HepG2 (cell line): ENCODE data around the gene RSKR. TPM values are rescaled to one million over a fixed set of nuclear protein-coding genes. Genes with fewer than 3 reads are reported as not detected.

Experiments
- ATAC-seq: fragments of 200-7000 bp; cut with Tn5 transposase; 3 replicates; pipeline ENCODE4 v1.9.1; 2020; ENCODE audit warnings: mild to moderate bottlenecking, moderate library complexity
- BruUV-seq: library from RNA; stranded (reverse); fragments of 400-500 nt; replicated peaks from 2 replicates; lab custom pipeline; 2021; lab: Mats Ljungman, UMichigan
- CTCF ChIA-PET: fragments of 300-600 bp; formaldehyde crosslinking; extraction: SDS; loops from one replicate; lab custom pipeline; 2021; ENCODE audit warnings: low total read pairs, inconsistent platforms, low intra/inter-chr PET ratio; lab: Yijun Ruan, JAX
- POLR2A ChIA-PET: fragments of 350-600 bp; sonication (Branson Sonifier 250); formaldehyde crosslinking; loops from one replicate; lab custom pipeline; 2020; ENCODE audit warnings: antibody characterized with exemption, inconsistent platforms; lab: Yijun Ruan, JAX
- DNase-seq: peaks from one replicate; pipeline ENCODE4 v3.0.0-alpha.2; 2015; ENCODE audit warnings: low spot score
- FAIRE-seq: peaks from 3 replicates; lab custom pipeline; 2011; peaks lifted over from hg19 to GRCh38; lab: Jason Lieb, UNC
- H2AFZ ChIP-seq: one replicate; pipeline ENCODE4 v1.6.1; 2011; ENCODE audit warnings: low read length, inconsistent platforms
- H3K27ac ChIP-seq: fragments of 300-600 bp; 3 replicates; pipeline ENCODE4 v1.8.0; 2011; ENCODE audit warnings: mixed run types, mild to moderate bottlenecking, mixed read lengths, low read length, inconsistent platforms; ENCODE audit not compliant: insufficient read depth; ENCODE audit errors: extremely low read length
- H3K27me3 ChIP-seq, 2 experiments: fragments of 200-600 bp in 1 of 2; 2 replicates in 1 of 2; 3 replicates in 1 of 2; pipeline versions ENCODE4 v1.6.0 to v1.8.0; 2011; ENCODE audit warnings: low read length in 2 of 2, mild to moderate bottlenecking in 2 of 2, moderate library complexity in 2 of 2, inconsistent platforms in 1 of 2; ENCODE audit not compliant: insufficient read depth in 2 of 2, control insufficient read depth in 1 of 2
- H3K36me3 ChIP-seq, 2 experiments: fragments of 200-600 bp in 1 of 2; replicated peaks in 1 of 2; 2 replicates in 1 of 2; 3 replicates in 1 of 2; pipeline versions ENCODE4 v1.5.1 to v1.8.0; 2011; ENCODE audit warnings: low read length in 2 of 2, inconsistent platforms in 1 of 2; ENCODE audit not compliant: insufficient read depth in 2 of 2, control insufficient read depth in 1 of 2
- H3K4me1 ChIP-seq: 2 replicates; pipeline ENCODE4 v1.5.1; 2012; ENCODE audit warnings: low read length, inconsistent platforms; ENCODE audit not compliant: insufficient read depth
- H3K4me2 ChIP-seq: 2 replicates; pipeline ENCODE4 v1.6.0; 2011; ENCODE audit warnings: low read depth, low read length, inconsistent platforms
- H3K4me3 ChIP-seq, 3 experiments: fragments of 200-600 bp in 1 of 3; sonication (generic), shearing (Covaris generic) in 1 of 3; replicated peaks in 1 of 3; 2 replicates each; pipeline ENCODE4 v1.5.1; 2011 to 2016; ENCODE audit warnings: low read length in 3 of 3, inconsistent platforms in 2 of 3, low read depth in 2 of 3, mild to moderate bottlenecking in 2 of 3, control low read depth in 1 of 3, mixed read lengths in 1 of 3; ENCODE audit not compliant: insufficient read depth in 1 of 3
- H3K79me2 ChIP-seq: one replicate; pipeline ENCODE4 v1.6.1; 2011; ENCODE audit warnings: low read length, inconsistent platforms; ENCODE audit not compliant: insufficient read depth
- H3K9ac ChIP-seq: 2 replicates; pipeline ENCODE4 v1.6.0; 2011; ENCODE audit warnings: mild to moderate bottlenecking, low read depth, low read length, inconsistent platforms; ENCODE audit not compliant: insufficient read depth
- H3K9me3 ChIP-seq: 2 replicates; pipeline ENCODE4 v1.5.1; 2012; ENCODE audit warnings: mild to moderate bottlenecking, low read length
- H4K20me1 ChIP-seq: 2 replicates; pipeline ENCODE4 v1.6.0; 2011; ENCODE audit warnings: inconsistent platforms, mild to moderate bottlenecking, low read length, moderate library complexity; ENCODE audit not compliant: insufficient read depth
- HDAC1 ChIP-seq: sonication (generic); formaldehyde crosslinking; IDR thresholded peaks from 2 replicates; pipeline ENCODE4 v1.5.1; 2020; ENCODE audit warnings: mild to moderate bottlenecking, missing genetic modification reagents
- HDAC6 ChIP-seq: fragments of 200-600 bp; sonication (generic); IDR thresholded peaks from 2 replicates; pipeline ENCODE4 v1.7.0; 2017; ENCODE audit warnings: mild to moderate bottlenecking, antibody characterized with exemption, low read length, low read depth
- MYNN ChIP-seq: sonication (generic); formaldehyde crosslinking; IDR thresholded peaks from 2 replicates; pipeline ENCODE4 v1.4.0; 2020; ENCODE audit warnings: mild to moderate bottlenecking, low read depth, missing genetic modification reagents
- PPARG ChIP-seq: conservative IDR thresholded peaks from 2 replicates; pipeline ENCODE4 v1.6.1; 2016; ENCODE audit warnings: missing biosample characterization, missing genetic modification reagents
- SNAI1 ChIP-seq: sonication (generic); formaldehyde crosslinking; IDR thresholded peaks from 2 replicates; pipeline ENCODE4 v1.5.0; 2020; ENCODE audit warnings: mild to moderate bottlenecking, missing genetic modification reagents, borderline replicate concordance
- TCF12 ChIP-seq, 2 experiments: fragments of 450-650 bp in 1 of 2; sonication (generic) in 1 of 2; formaldehyde crosslinking in 1 of 2; IDR thresholded peaks; 2 replicates each; pipeline versions ENCODE4 v1.6.1 to v1.8.0; 2017 to 2022; ENCODE audit warnings: antibody characterized with exemption in 1 of 2, mild to moderate bottlenecking in 1 of 2, missing genetic modification reagents in 1 of 2, moderate library complexity in 1 of 2
- ZNF781 ChIP-seq: sonication (generic); formaldehyde crosslinking; IDR thresholded peaks from 2 replicates; pipeline ENCODE4 v1.5.1; 2020; ENCODE audit warnings: borderline replicate concordance, mild to moderate bottlenecking, missing genetic modification reagents; ENCODE audit errors: not compliant biosample characterization
- ZNF790 ChIP-seq: sonication (generic); formaldehyde crosslinking; IDR thresholded peaks from 2 replicates; pipeline ENCODE4 v1.8.0; 2022; ENCODE audit warnings: missing genetic modification reagents, mild to moderate bottlenecking, borderline replicate concordance
- WGBS: methylation state at CpG from one replicate; pipeline ENCODE4 v1.1.6; 2017; ENCODE audit warnings: low lambda C conversion rate; 5-methylcytosine and 5-hydroxymethylcytosine counted together
- in situ Hi-C: cut with HindIII; loops from 2 replicates; pipeline ENCODE4 v1.10.0; 2017; ENCODE audit warnings: low pct_unique_long_range_greater_than_20kb; ENCODE audit not compliant: extremely low pct_ligation_motif_present
- intact Hi-C: fragments of 100-400 bp; cut with micrococcal nuclease; formaldehyde crosslinking; loops from one replicate; pipeline ENCODE4 v1.10.0; 2022; ENCODE audit not compliant: unreplicated experiment
- polyA plus RNA-seq, 8 experiments: library from polyadenylated mRNA; depleted of rRNA in 3 of 8; stranded (reverse) in 7 of 8; unstranded in 1 of 8; fragments of >200 nt; fragmentation: Illumina TruSeq in 4 of 8; extraction: Trizol in 4 of 8; gene quantifications; 2 replicates each; pipeline versions ENCODE4 v1.2.1 to v1.2.3, GENCODE V29; 2011 to 2016; ENCODE audit warnings: low read depth in 4 of 8, missing spikeins in 1 of 8, mixed read lengths in 1 of 8; ENCODE audit not compliant: insufficient read depth in 1 of 8
- total RNA-seq, 5 experiments: library from RNA; depleted of rRNA; stranded (reverse); fragments of >200 nt; fragmentation: Illumina TruSeq; extraction: Trizol; gene quantifications; 2 replicates each; pipeline ENCODE4 v1.2.3, GENCODE V29; 2016; ENCODE audit warnings: low read depth in 1 of 5
- TF ChIP-seq, protein P1 (sequence below): sonication (generic); formaldehyde crosslinking; IDR thresholded peaks from 2 replicates; pipeline ENCODE4 v1.4.0; 2020; ENCODE audit warnings: missing genetic modification reagents
- TF ChIP-seq, protein P2 (sequence below): IDR thresholded peaks from 2 replicates; pipeline ENCODE4 v1.4.0; 2020; ENCODE audit warnings: mild to moderate bottlenecking, missing genetic modification reagents
- TF ChIP-seq, protein P3 (sequence below): sonication (generic); formaldehyde crosslinking; IDR thresholded peaks from 2 replicates; pipeline ENCODE4 v1.8.1; 2023; ENCODE audit warnings: mild to moderate bottlenecking, inconsistent platforms, moderate library complexity, missing genetic modification reagents, borderline replicate concordance

Gene RSKR
- total and polyA plus RNA-seq, 2 of the 13 experiments (the other 11 are each of a cell fraction or from before 2014, with no cell fraction given): 5.0 to 10.4 TPM

DNA sequence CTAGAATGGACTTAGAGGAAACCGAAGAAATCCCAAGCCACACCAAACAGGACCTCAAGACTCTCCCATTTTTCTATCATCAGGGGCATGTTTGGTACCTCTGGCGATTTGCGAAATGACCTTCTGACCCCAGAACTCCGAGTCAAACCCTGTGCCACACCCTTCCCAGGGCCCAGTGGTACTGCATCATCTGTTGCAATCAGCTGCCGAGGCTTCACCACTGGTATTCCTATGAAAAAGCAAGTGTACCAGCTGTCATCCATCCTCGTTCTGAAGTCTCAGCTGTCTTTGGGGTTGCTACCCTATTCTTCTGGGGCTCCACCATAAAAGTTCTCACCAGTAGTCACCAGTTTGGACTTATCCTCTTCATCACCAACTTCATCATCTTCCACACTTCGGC, 2.3 kb upstream of the RSKR start:
- in situ Hi-C loops: no loop called here
- no peaks in the 10 kb centered on the region for H3K79me2 ChIP-seq
- ChIA-PET POLR2A (no interaction called here), CTCF (no interaction called here)
- FAIRE-seq: no peak
- ATAC-seq: no peak
- H4K20me1 ChIP-seq: no peaks in the 10 kb centered on the region
- no peak overlapping the region for H3K4me3 ChIP-seq
- intact Hi-C loops: no loop called here
- H3K4me1 ChIP-seq: no peaks in the 10 kb centered on the region
- no TSS peak for BruUV-seq
- peaks cover 49 to 75% of the 10 kb centered on the region in 2 experiments for H3K36me3 ChIP-seq
- TF ChIP-seq HDAC1 (CRISPR knock-in tag): no peak
- TF ChIP-seq, protein P1, sequence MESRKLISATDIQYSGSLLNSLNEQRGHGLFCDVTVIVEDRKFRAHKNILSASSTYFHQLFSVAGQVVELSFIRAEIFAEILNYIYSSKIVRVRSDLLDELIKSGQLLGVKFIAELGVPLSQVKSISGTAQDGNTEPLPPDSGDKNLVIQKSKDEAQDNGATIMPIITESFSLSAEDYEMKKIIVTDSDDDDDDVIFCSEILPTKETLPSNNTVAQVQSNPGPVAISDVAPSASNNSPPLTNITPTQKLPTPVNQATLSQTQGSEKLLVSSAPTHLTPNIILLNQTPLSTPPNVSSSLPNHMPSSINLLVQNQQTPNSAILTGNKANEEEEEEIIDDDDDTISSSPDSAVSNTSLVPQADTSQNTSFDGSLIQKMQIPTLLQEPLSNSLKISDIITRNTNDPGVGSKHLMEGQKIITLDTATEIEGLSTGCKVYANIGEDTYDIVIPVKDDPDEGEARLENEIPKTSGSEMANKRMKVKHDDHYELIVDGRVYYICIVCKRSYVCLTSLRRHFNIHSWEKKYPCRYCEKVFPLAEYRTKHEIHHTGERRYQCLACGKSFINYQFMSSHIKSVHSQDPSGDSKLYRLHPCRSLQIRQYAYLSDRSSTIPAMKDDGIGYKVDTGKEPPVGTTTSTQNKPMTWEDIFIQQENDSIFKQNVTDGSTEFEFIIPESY (CRISPR knock-in tag): no peak
- TF ChIP-seq, protein P2, sequence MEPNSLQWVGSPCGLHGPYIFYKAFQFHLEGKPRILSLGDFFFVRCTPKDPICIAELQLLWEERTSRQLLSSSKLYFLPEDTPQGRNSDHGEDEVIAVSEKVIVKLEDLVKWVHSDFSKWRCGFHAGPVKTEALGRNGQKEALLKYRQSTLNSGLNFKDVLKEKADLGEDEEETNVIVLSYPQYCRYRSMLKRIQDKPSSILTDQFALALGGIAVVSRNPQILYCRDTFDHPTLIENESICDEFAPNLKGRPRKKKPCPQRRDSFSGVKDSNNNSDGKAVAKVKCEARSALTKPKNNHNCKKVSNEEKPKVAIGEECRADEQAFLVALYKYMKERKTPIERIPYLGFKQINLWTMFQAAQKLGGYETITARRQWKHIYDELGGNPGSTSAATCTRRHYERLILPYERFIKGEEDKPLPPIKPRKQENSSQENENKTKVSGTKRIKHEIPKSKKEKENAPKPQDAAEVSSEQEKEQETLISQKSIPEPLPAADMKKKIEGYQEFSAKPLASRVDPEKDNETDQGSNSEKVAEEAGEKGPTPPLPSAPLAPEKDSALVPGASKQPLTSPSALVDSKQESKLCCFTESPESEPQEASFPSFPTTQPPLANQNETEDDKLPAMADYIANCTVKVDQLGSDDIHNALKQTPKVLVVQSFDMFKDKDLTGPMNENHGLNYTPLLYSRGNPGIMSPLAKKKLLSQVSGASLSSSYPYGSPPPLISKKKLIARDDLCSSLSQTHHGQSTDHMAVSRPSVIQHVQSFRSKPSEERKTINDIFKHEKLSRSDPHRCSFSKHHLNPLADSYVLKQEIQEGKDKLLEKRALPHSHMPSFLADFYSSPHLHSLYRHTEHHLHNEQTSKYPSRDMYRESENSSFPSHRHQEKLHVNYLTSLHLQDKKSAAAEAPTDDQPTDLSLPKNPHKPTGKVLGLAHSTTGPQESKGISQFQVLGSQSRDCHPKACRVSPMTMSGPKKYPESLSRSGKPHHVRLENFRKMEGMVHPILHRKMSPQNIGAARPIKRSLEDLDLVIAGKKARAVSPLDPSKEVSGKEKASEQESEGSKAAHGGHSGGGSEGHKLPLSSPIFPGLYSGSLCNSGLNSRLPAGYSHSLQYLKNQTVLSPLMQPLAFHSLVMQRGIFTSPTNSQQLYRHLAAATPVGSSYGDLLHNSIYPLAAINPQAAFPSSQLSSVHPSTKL (CRISPR knock-in tag): no peak
- no peak for TF ChIP-seq PPARG (CRISPR knock-in tag)
- no peak for TF ChIP-seq ZNF781
- TF ChIP-seq, protein P3, sequence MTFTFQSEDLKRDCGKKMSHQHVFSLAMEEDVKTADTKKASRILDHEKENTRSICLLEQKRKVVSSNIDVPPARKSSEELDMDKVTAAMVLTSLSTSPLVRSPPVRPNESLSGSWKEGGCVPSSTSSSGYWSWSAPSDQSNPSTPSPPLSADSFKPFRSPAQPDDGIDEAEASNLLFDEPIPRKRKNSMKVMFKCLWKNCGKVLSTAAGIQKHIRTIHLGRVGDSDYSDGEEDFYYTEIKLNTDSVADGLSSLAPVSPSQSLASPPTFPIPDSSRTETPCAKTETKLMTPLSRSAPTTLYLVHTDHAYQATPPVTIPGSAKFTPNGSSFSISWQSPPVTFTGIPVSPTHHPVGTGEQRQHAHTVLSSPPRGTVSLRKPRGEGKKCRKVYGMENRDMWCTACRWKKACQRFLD (CRISPR knock-in tag): no peak
- no peak for TF ChIP-seq HDAC6
- TF ChIP-seq SNAI1: no peak
- TF ChIP-seq ZNF790 (CRISPR knock-in tag): no peak
- TF ChIP-seq MYNN (CRISPR knock-in tag): no peak
- no peak for TF ChIP-seq TCF12 (IDR thresholded peaks at IDR 0.05)
- no peak for TF ChIP-seq TCF12 (CRISPR knock-in tag; IDR thresholded peaks at IDR 0.05)
- H2AFZ ChIP-seq: no peak overlapping the region
- no peak overlapping the region for H3K4me2 ChIP-seq
- H3K9ac ChIP-seq: no peak overlapping the region
- H3K27me3 ChIP-seq: no peaks in the 10 kb centered on the region
- no peak for DNase-seq
- H3K9me3 ChIP-seq: no peaks in the 10 kb centered on the region
- no peak overlapping the region for H3K27ac ChIP-seq
- 89% methylated on average over 7 of the region's 7 CpGs for WGBS
